ENCODE results near the gene TENM3.

The TENM3 gene

GRCh38 chr4:182510836-182511235, 267.6 kb downstream of the TENM3 start:
- H3K4me1 ChIP-seq (ENCODE audit: control insufficient read depth, insufficient read depth, low read length): peaks cover 6% of the 10 kb centered on the region
- H3K4me3 ChIP-seq (ENCODE audit: low read depth, low read length): no peak overlapping the region
- no peaks in the 10 kb centered on the region for H3K36me3 ChIP-seq (ENCODE audit: control insufficient read depth, insufficient read depth, low read length)
- H3K9me3 ChIP-seq (ENCODE audit: control insufficient read depth, insufficient read depth, low read length): no peaks in the 10 kb centered on the region
- H3K9ac ChIP-seq (ENCODE audit: low read depth, low read length): no peak overlapping the region
- no peaks in the 10 kb centered on the region for H3K27me3 ChIP-seq (ENCODE audit: control insufficient read depth, insufficient read depth, low read length)

- Histone ChIP-seq H3K9me3 (ENCODE audit: control insufficient read depth, insufficient read depth, low read length) (no peaks in the 10 kb centered on the region), H3K9ac (ENCODE audit: low read depth, low read length) (no peak overlapping the region), H3K27me3 (ENCODE audit: control insufficient read depth, insufficient read depth, low read length) (no peaks in the 10 kb centered on the region), H3K36me3 (ENCODE audit: control insufficient read depth, insufficient read depth, low read length) (no peaks in the 10 kb centered on the region), H3K4me3 (ENCODE audit: low read depth, low read length) (no peak overlapping the region), H3K4me1 (ENCODE audit: control insufficient read depth, insufficient read depth, low read length) (peaks cover 3% of the 10 kb centered on the region)
Measured at GRCh38 chr4:182513587-182514291, 270.5 kb downstream of the TENM3 start.

GRCh38 chr4:182518421-182518820, 275.2 kb downstream of the TENM3 start:
- no peaks in the 10 kb centered on the region for H3K27me3 ChIP-seq (ENCODE audit: control insufficient read depth, insufficient read depth, low read length)
- H3K36me3 ChIP-seq (ENCODE audit: control insufficient read depth, insufficient read depth, low read length): no peaks in the 10 kb centered on the region
- H3K4me1 ChIP-seq (ENCODE audit: control insufficient read depth, insufficient read depth, low read length): peaks cover 3% of the 10 kb centered on the region
- H3K9ac ChIP-seq (ENCODE audit: low read depth, low read length): no peak overlapping the region
- no peaks in the 10 kb centered on the region for H3K9me3 ChIP-seq (ENCODE audit: control insufficient read depth, insufficient read depth, low read length)
- no peak overlapping the region for H3K4me3 ChIP-seq (ENCODE audit: low read depth, low read length)

GRCh38 chr4:182519528-182519927, 276.3 kb downstream of the TENM3 start:
- H3K36me3 ChIP-seq (ENCODE audit: control insufficient read depth, insufficient read depth, low read length): no peaks in the 10 kb centered on the region
- no peak overlapping the region for H3K4me3 ChIP-seq (ENCODE audit: low read depth, low read length)
- no peaks in the 10 kb centered on the region for H3K27me3 ChIP-seq (ENCODE audit: control insufficient read depth, insufficient read depth, low read length)
- H3K4me1 ChIP-seq (ENCODE audit: control insufficient read depth, insufficient read depth, low read length): no peaks in the 10 kb centered on the region
- H3K9me3 ChIP-seq (ENCODE audit: control insufficient read depth, insufficient read depth, low read length): no peaks in the 10 kb centered on the region
- no peak overlapping the region for H3K9ac ChIP-seq (ENCODE audit: low read depth, low read length)

GRCh38 chr4:182521011-182521410, 277.8 kb downstream of the TENM3 start:
- Histone ChIP-seq H3K9me3 (ENCODE audit: control insufficient read depth, insufficient read depth, low read length) (no peaks in the 10 kb centered on the region), H3K9ac (ENCODE audit: low read depth, low read length) (no peak overlapping the region), H3K4me3 (ENCODE audit: low read depth, low read length) (no peak overlapping the region), H3K4me1 (ENCODE audit: control insufficient read depth, insufficient read depth, low read length) (peaks cover 5% of the 10 kb centered on the region), H3K27me3 (ENCODE audit: control insufficient read depth, insufficient read depth, low read length) (no peaks in the 10 kb centered on the region), H3K36me3 (ENCODE audit: control insufficient read depth, insufficient read depth, low read length) (no peaks in the 10 kb centered on the region)

GRCh38 chr4:182528819-182529218, 285.6 kb downstream of the TENM3 start:
- Histone ChIP-seq H3K27me3 (ENCODE audit: control insufficient read depth, insufficient read depth, low read length) (no peaks in the 10 kb centered on the region), H3K9me3 (ENCODE audit: control insufficient read depth, insufficient read depth, low read length) (no peaks in the 10 kb centered on the region), H3K4me3 (ENCODE audit: low read depth, low read length) (no peak overlapping the region), H3K4me1 (ENCODE audit: control insufficient read depth, insufficient read depth, low read length) (peaks cover 22% of the 10 kb centered on the region), H3K9ac (ENCODE audit: low read depth, low read length) (no peak overlapping the region), H3K36me3 (ENCODE audit: control insufficient read depth, insufficient read depth, low read length) (no peaks in the 10 kb centered on the region)

GRCh38 chr4:182530451-182530850, 287.2 kb downstream of the TENM3 start:
- H3K9ac ChIP-seq (ENCODE audit: low read depth, low read length): no peak overlapping the region
- H3K4me3 ChIP-seq (ENCODE audit: low read depth, low read length): no peak overlapping the region
- H3K36me3 ChIP-seq (ENCODE audit: control insufficient read depth, insufficient read depth, low read length): no peaks in the 10 kb centered on the region
- no peaks in the 10 kb centered on the region for H3K27me3 ChIP-seq (ENCODE audit: control insufficient read depth, insufficient read depth, low read length)
- H3K9me3 ChIP-seq (ENCODE audit: control insufficient read depth, insufficient read depth, low read length): no peaks in the 10 kb centered on the region
- peaks cover 19% of the 10 kb centered on the region for H3K4me1 ChIP-seq (ENCODE audit: control insufficient read depth, insufficient read depth, low read length)

GRCh38 chr4:182531555-182532162, 288.5 kb downstream of the TENM3 start:
- no peaks in the 10 kb centered on the region for H3K9me3 ChIP-seq (ENCODE audit: control insufficient read depth, insufficient read depth, low read length)
- H3K4me3 ChIP-seq (ENCODE audit: low read depth, low read length): no peak overlapping the region

GRCh38 chr4:182532441-182532840, 289.2 kb downstream of the TENM3 start:
- Histone ChIP-seq H3K4me1 (ENCODE audit: control insufficient read depth, insufficient read depth, low read length) (peaks cover 28% of the 10 kb centered on the region), H3K27me3 (ENCODE audit: control insufficient read depth, insufficient read depth, low read length) (no peaks in the 10 kb centered on the region), H3K9ac (ENCODE audit: low read depth, low read length) (no peak overlapping the region), H3K36me3 (ENCODE audit: control insufficient read depth, insufficient read depth, low read length) (no peaks in the 10 kb centered on the region), H3K9me3 (ENCODE audit: control insufficient read depth, insufficient read depth, low read length) (no peaks in the 10 kb centered on the region), H3K4me3 (ENCODE audit: low read depth, low read length) (no peak overlapping the region)

More at GRCh38 chr4:182531555-182532162, 288.5 kb downstream of the TENM3 start:
- Histone ChIP-seq H3K9ac (ENCODE audit: low read depth, low read length) (no peak overlapping the region), H3K4me1 (ENCODE audit: control insufficient read depth, insufficient read depth, low read length) (peaks cover 21% of the 10 kb centered on the region), H3K27me3 (ENCODE audit: control insufficient read depth, insufficient read depth, low read length) (no peaks in the 10 kb centered on the region), H3K36me3 (ENCODE audit: control insufficient read depth, insufficient read depth, low read length) (no peaks in the 10 kb centered on the region)

- Histone ChIP-seq H3K4me3 (ENCODE audit: low read depth, low read length) (no peak overlapping the region), H3K9me3 (ENCODE audit: control insufficient read depth, insufficient read depth, low read length) (no peaks in the 10 kb centered on the region), H3K4me1 (ENCODE audit: control insufficient read depth, insufficient read depth, low read length) (peaks cover 40% of the 10 kb centered on the region), H3K9ac (ENCODE audit: low read depth, low read length) (no peak overlapping the region), H3K27me3 (ENCODE audit: control insufficient read depth, insufficient read depth, low read length) (no peaks in the 10 kb centered on the region), H3K36me3 (ENCODE audit: control insufficient read depth, insufficient read depth, low read length) (no peaks in the 10 kb centered on the region)
Measured at GRCh38 chr4:182533964-182534363, 290.8 kb downstream of the TENM3 start.

- no peak overlapping the region for H3K4me3 ChIP-seq (ENCODE audit: low read depth, low read length)
- no peak overlapping the region for H3K9ac ChIP-seq (ENCODE audit: low read depth, low read length)
- H3K9me3 ChIP-seq (ENCODE audit: control insufficient read depth, insufficient read depth, low read length): no peaks in the 10 kb centered on the region
- peaks cover 27% of the 10 kb centered on the region for H3K4me1 ChIP-seq (ENCODE audit: control insufficient read depth, insufficient read depth, low read length)
- H3K27me3 ChIP-seq (ENCODE audit: control insufficient read depth, insufficient read depth, low read length): no peaks in the 10 kb centered on the region
- no peaks in the 10 kb centered on the region for H3K36me3 ChIP-seq (ENCODE audit: control insufficient read depth, insufficient read depth, low read length)
Measured at GRCh38 chr4:182536221-182536811, 293.1 kb downstream of the TENM3 start.
